Immature natural killer cell (primary cell): ENCODE results near the gene RAD23B. TPM values are rescaled to one million over a fixed set of nuclear protein-coding genes. Genes with fewer than 3 reads are reported as not detected.
"Not testable (repeated sequence)": the region's sequence is repeated elsewhere in the genome, so short reads cannot be mapped to it uniquely, and the experiment has no call there.

Experiments
- DNase-seq, 3 donors: peaks; one replicate each; pipeline ENCODE4 v3.0.0; 2022; ENCODE audit warnings: mixed read lengths in 1 of 3
- H3K27ac Mint-ChIP-seq, 6 donors: one replicate each; pipeline ENCODE4 v1.8.0; 2020; ENCODE audit warnings: mixed read lengths in 6 of 6, mild to moderate bottlenecking in 5 of 6, inconsistent platforms in 4 of 6, moderate library complexity in 3 of 6
- H3K27me3 Mint-ChIP-seq, 3 donors: one replicate each; pipeline ENCODE4 v1.8.0; 2020 to 2021; ENCODE audit warnings: low read depth in 3 of 3, mild to moderate bottlenecking in 3 of 3, mixed read lengths in 3 of 3, moderate library complexity in 3 of 3, inconsistent platforms in 1 of 3
- H3K36me3 Mint-ChIP-seq, 3 donors: one replicate each; pipeline ENCODE4 v1.8.0; 2020; ENCODE audit warnings: mixed read lengths in 3 of 3, inconsistent platforms in 2 of 3, mild to moderate bottlenecking in 2 of 3
- H3K4me1 Mint-ChIP-seq, 2 donors: one replicate each; pipeline ENCODE4 v1.8.0; 2020; ENCODE audit warnings: inconsistent platforms in 2 of 2, mild to moderate bottlenecking in 2 of 2, mixed read lengths in 2 of 2, moderate library complexity in 1 of 2
- H3K4me3 Mint-ChIP-seq, 5 donors: one replicate each; pipeline ENCODE4 v1.8.0; 2020; ENCODE audit warnings: mild to moderate bottlenecking in 5 of 5, mixed read lengths in 5 of 5, inconsistent platforms in 3 of 5, moderate library complexity in 3 of 5
- H3K9me3 Mint-ChIP-seq, 6 donors: one replicate each; pipeline ENCODE4 v1.8.0; 2020; ENCODE audit warnings: mild to moderate bottlenecking in 6 of 6, mixed read lengths in 6 of 6, inconsistent platforms in 4 of 6, moderate library complexity in 3 of 6
- polyA plus RNA-seq, 3 donors: library from polyadenylated mRNA; unstranded; fragments of 300-500 nt; fragmentation: Illumina TruSeq; gene quantifications; one replicate each; pipeline ENCODE4 v1.2.3, GENCODE V29; 2021

RAD23B gene
- polyA plus RNA-seq, 3 donors from 2014 or later: 16.9 to 31.7 (median 17.3) TPM

DNA sequence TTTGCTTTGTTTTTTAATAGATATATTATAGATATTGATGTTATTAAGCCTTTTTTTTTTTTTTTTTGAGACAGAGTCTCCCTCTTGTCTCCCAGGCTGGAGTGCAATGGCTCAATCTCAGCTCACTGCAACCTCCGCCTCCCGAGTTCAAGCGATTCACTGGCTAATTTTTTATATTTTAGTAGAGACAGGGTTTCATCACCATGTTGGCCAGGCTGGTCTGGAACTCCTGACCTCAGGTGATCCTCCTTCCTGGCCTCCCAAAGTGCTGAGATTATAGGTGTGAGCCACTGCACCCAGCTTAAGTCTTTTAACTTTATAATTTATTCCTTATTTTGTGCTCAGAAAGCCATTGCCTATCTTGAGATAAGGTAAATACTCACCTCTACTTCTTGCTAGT, 24.2 kb upstream of the RAD23B start:
- Mint-ChIP-seq H3K36me3 (no peaks in the 10 kb centered on the region), H3K9me3 (peaks cover 0 to 1% (median 0%) of the 10 kb centered on the region in 6 donors), H3K4me1 (peaks cover 13 to 33% of the 10 kb centered on the region in 2 donors), H3K4me3 (no peak overlapping the region), H3K27me3 (peaks cover 0 to 5% (median 0%) of the 10 kb centered on the region in 3 donors), H3K27ac (no peak overlapping the region)
- DNase-seq: no peak

DNA sequence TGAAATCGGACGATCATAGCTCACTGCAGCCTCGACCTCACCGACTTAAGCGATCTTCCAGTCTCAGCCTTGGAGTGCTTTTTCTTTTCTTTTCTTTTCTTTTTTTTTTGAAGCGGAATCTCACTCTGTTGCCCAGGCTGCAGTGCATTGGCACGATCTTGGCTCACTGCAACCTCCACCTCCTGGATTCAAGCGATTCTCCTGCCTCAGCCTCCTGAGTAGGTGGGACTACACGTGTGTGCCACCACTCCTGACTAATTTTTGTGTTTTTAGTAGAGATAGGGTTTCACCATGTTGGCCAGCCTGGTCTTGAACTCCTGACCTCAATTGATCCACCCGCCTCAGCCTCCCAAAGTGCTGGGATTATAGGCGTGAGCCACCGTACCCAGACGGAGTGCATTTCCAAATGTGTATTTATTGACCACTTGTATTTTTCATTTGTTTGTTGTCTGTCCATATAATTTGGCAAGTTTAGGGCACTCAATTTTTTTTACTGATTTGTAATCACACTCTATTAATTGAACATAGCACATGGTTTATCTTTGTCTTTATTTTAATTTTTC, 23.2 kb upstream of the RAD23B start:
- not testable (repeated sequence) for H3K27me3 Mint-ChIP-seq, H3K36me3 Mint-ChIP-seq, DNase-seq, H3K9me3 Mint-ChIP-seq
- peaks cover 13 to 33% of the 10 kb centered on the region in 2 donors for H3K4me1 Mint-ChIP-seq
- H3K27ac Mint-ChIP-seq: peak overlapping the region in 5 of 6 donors; percentile 14 to 84 (median 50)
- peak overlapping the region in 4 of 5 donors; percentile 26 to 74 (median 51) for H3K4me3 Mint-ChIP-seq

DNA sequence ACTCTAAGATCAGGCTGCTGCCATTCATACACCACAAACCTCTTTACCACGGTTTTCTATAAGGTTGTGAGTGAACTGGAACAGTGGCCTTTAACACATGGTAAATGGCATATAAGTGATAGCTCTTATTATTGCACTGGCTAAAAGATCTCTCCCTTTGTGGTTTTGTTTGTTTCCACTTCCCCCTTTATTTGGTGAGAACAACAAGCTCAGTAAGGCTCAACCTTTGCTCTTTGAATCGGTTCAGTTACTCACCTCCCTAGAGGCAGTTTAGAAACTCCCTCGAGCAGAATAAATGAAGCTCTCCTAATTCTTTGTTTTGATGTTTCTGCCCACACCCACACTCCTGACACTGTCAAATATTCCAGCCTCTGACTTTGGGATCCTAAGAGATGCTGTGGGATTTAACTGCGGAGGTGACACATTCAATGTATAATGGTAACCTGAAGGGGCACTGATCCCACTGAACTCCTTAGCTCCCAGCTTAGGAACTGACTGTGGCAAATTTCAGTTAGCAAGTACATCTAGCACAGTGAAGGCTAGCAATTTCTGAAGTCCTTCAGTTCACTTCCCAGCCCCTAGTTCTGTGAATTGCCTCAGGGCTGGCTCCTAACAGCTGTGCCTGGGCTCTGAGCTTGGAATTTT, 22.5 kb upstream of the RAD23B start:
- Mint-ChIP-seq H3K27ac (peak overlapping the region; percentile 14 to 84 (median 51)), H3K4me3 (peak overlapping the region in 4 of 5 donors; percentile 26 to 74 (median 51)), H3K4me1 (peaks cover 13 to 33% of the 10 kb centered on the region in 2 donors), H3K9me3 (peaks cover 0 to 8% (median 6%) of the 10 kb centered on the region in 6 donors), H3K27me3 (no peaks in the 10 kb centered on the region), H3K36me3 (peaks cover 0 to 7% (median 6%) of the 10 kb centered on the region in 3 donors)
- DNase-seq: peak in 2 of 3 donors; percentile 22 to 72

DNA sequence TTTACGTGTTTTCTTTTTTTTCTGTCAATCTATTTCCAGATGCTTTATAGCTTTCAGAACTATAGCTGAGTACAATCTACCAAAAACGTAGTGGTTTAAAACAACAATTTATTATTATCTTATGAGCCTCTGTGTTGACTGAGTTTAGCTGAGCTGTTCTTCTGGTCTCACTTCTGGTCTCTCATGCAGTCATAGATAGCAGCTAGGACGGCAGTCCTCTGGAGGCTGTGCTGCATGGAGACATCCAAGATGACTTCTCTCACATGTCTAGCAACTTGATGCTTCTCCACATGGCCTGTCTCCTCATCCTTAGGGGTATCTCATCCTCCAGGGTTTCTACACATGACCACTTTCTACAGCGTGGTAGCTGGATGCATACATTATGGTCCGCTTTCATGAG, 22.0 kb upstream of the RAD23B start:
- H3K36me3 Mint-ChIP-seq: peaks cover 0 to 7% (median 6%) of the 10 kb centered on the region in 3 donors
- DNase-seq: no peak
- H3K9me3 Mint-ChIP-seq: peaks cover 0 to 11% (median 6%) of the 10 kb centered on the region in 6 donors
- H3K4me1 Mint-ChIP-seq: peaks cover 13 to 33% of the 10 kb centered on the region in 2 donors
- no peaks in the 10 kb centered on the region for H3K27me3 Mint-ChIP-seq
- H3K27ac Mint-ChIP-seq: peak overlapping the region in 2 of 6 donors; percentile 26 to 42
- peak overlapping the region in 1 of 5 donors; percentile 38 for H3K4me3 Mint-ChIP-seq

DNA sequence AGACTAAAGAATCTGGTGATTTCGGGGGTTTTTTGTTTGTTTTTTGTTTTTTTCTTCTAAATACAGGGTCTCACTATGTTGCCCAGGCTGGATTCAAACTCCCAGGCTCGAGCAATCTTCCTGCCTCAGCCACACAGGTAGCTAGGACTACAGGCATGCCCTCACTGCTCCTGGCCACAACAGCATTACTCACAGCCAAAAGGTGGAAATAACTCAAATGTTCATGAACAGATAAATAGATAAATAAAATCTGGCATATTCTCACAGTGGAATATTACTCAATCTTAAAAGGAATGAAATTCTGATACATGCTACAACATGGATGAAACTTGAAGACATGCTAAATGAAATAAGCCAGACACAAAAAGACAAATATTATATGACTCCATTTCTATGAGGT, 19.8 kb upstream of the RAD23B start:
- DNase-seq: no peak
- Mint-ChIP-seq H3K9me3 (peaks cover 0 to 11% (median 7%) of the 10 kb centered on the region in 6 donors), H3K4me1 (peaks cover 13 to 33% of the 10 kb centered on the region in 2 donors), H3K27me3 (peaks cover 0 to 10% (median 2%) of the 10 kb centered on the region in 3 donors), H3K4me3 (no peak overlapping the region), H3K36me3 (peaks cover 0 to 7% (median 6%) of the 10 kb centered on the region in 3 donors), H3K27ac (no peak overlapping the region)

DNA sequence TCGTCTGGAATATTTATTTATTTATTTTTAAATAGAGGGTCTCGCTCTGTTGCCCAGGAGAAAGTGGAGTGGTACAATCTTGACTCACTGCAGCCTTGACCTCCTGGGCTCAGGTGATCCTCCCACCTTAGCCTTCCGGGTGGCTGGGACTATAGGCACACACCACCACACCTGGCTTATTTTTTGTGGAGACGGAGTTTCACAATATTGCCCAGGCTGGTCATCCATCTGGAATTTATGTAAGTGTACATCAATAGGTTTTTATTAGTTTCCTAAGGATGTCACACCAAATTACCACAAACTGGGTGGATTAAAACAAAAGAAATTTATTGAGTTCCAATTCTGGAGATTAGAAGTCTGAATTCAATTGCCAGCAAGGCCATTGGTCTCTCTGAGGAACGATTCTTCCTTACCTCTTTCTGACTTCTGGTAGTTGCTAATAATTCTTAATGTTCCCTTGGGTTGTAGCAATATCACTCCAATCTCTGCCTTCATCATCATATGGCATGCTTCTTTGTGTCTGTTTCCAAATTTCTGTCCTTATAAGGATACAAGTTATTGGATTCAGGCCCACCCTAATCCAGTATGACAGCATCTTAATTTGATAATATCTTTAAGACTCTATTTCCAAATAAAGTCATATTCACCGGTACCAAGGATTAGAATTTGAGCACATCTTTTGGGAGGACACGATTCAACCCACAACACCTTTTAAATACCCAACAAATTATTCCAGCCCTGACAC, 16.3 kb upstream of the RAD23B start:
- H3K4me3 Mint-ChIP-seq: no peak overlapping the region
- DNase-seq: no peak
- H3K4me1 Mint-ChIP-seq: peaks cover 0 to 17% of the 10 kb centered on the region in 2 donors
- H3K27me3 Mint-ChIP-seq: peaks cover 3 to 13% (median 3%) of the 10 kb centered on the region in 3 donors
- H3K27ac Mint-ChIP-seq: no peak overlapping the region
- H3K9me3 Mint-ChIP-seq: peaks cover 0 to 11% (median 7%) of the 10 kb centered on the region in 6 donors
- peaks cover 0 to 7% (median 6%) of the 10 kb centered on the region in 3 donors for H3K36me3 Mint-ChIP-seq

DNA sequence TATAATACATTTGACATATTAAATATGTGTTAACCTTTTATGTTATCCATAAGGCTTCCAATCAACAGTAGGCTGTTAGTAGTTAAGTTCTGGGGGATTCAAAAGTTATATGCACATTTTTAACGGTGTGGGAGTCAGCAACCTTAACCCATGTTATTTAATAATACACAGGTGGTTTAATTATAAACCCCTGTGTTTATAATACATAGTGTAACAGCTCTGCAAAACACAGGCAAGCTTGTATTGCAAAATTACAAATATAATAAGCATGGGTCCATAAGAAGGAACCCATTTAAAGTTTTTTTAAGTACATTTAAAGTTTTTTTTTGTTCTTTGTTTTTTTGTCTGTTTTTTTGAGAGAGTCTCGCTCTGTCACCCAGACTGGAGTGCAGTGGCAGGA, 14.5 kb upstream of the RAD23B start:
- no peak overlapping the region for H3K27ac Mint-ChIP-seq
- no peak overlapping the region for H3K4me3 Mint-ChIP-seq
- peaks cover 3 to 13% (median 6%) of the 10 kb centered on the region in 3 donors for H3K27me3 Mint-ChIP-seq
- peaks cover 0 to 13% of the 10 kb centered on the region in 2 donors for H3K4me1 Mint-ChIP-seq
- H3K36me3 Mint-ChIP-seq: peaks cover 0 to 7% (median 6%) of the 10 kb centered on the region in 3 donors
- peaks cover 0 to 11% (median 6%) of the 10 kb centered on the region in 6 donors for H3K9me3 Mint-ChIP-seq
- no peak for DNase-seq

DNA sequence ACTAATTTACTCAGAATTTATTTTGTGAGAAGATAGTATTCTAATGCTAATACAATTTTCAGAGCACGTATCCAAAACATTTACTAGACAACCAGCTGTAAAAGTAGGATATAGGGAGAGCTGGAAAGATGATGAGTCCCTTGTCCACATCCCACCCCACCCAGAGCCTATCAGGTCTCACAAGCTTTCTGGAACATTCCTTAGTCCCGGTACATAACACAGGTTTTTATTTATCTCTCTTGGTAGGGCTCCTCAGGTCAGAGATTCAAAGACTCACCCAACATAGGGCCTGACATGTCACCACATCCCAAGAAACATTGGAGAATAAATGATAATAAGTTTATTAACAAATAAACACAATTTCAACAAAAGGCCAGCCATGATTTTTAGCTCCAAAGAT, 13.8 kb upstream of the RAD23B start:
- no peak for DNase-seq
- H3K9me3 Mint-ChIP-seq: peaks cover 0 to 11% (median 6%) of the 10 kb centered on the region in 6 donors
- H3K27ac Mint-ChIP-seq: no peak overlapping the region
- H3K36me3 Mint-ChIP-seq: peaks cover 0 to 7% (median 6%) of the 10 kb centered on the region in 3 donors
- no peak overlapping the region for H3K4me3 Mint-ChIP-seq
- peaks cover 3 to 13% (median 6%) of the 10 kb centered on the region in 3 donors for H3K27me3 Mint-ChIP-seq
- H3K4me1 Mint-ChIP-seq: peaks cover 0 to 20% of the 10 kb centered on the region in 2 donors

DNA sequence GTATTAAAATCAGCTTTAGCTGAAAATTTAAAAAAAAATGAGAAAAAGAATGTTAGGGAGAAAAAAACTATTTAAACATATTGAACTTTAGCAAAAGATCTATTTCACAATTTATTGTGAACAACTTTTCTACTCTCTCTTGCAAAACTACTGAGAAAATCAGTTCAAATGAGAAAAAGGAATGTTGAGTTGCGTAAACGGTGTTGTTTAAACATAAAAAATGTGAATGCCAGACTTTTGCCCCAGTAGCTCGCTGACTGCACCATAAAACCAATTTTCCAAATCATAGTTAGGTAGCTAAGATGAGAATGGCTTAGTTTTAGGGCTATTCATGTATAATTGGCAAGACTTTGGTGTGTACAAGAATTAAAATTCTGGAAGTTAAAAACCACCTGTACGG, 13.4 kb upstream of the RAD23B start:
- Mint-ChIP-seq H3K4me3 (no peak overlapping the region), H3K36me3 (peaks cover 0 to 7% (median 6%) of the 10 kb centered on the region in 3 donors), H3K27ac (no peak overlapping the region), H3K4me1 (peaks cover 0 to 21% of the 10 kb centered on the region in 2 donors), H3K9me3 (peaks cover 0 to 11% (median 6%) of the 10 kb centered on the region in 6 donors), H3K27me3 (peaks cover 3 to 13% (median 6%) of the 10 kb centered on the region in 3 donors)
- no peak for DNase-seq

DNA sequence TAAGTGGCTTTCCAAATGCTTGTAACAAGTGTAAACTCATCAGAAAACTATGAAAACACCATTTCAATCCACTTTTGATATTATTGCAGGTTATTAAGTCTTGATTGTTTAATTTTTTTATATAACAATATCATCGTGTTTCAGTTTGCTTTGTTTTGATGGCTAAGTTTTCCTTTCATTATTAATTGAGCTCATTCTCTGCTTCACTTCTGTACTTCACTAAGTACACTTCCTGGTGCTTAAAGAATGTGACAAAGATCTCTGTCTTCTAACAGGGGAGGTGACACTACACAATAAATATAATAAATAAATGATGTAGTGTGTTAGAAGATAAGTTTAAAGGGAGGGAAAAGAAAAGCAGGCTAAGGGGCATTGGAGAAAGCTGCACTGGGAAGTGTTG, 13.0 kb upstream of the RAD23B start:
- no peak overlapping the region for H3K27ac Mint-ChIP-seq
- H3K4me3 Mint-ChIP-seq: no peak overlapping the region
- peaks cover 0 to 8% (median 3%) of the 10 kb centered on the region in 6 donors for H3K9me3 Mint-ChIP-seq
- peaks cover 0 to 4% (median 4%) of the 10 kb centered on the region in 3 donors for H3K36me3 Mint-ChIP-seq
- H3K27me3 Mint-ChIP-seq: peaks cover 3 to 15% (median 6%) of the 10 kb centered on the region in 3 donors
- DNase-seq: no peak
- peaks cover 0 to 21% of the 10 kb centered on the region in 2 donors for H3K4me1 Mint-ChIP-seq

DNA sequence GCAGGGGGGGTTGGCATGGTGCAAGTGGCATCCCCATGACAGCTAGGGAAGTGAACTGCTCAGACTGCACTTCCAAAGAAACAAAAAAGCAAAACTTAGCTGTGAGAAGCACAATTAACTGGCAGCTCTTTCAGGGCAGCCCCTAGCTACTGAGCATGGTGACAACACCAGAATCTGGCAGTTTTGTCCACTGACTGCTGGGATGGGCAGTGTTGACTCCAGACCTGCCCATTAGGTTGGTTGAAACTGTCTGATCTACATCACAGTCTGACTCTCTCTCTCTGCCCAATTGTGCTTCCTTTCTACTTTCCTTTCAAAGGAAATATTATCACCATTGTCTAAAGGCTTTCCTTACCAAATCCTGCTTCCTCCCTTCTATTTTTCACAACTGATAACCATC, 12.5 kb upstream of the RAD23B start:
- Mint-ChIP-seq H3K36me3 (no peaks in the 10 kb centered on the region), H3K4me3 (no peak overlapping the region), H3K4me1 (peaks cover 0 to 21% of the 10 kb centered on the region in 2 donors), H3K27ac (no peak overlapping the region), H3K9me3 (peaks cover 0 to 3% (median under 1%) of the 10 kb centered on the region in 6 donors), H3K27me3 (peaks cover 3 to 15% (median 9%) of the 10 kb centered on the region in 3 donors)
- DNase-seq: no peak

DNA sequence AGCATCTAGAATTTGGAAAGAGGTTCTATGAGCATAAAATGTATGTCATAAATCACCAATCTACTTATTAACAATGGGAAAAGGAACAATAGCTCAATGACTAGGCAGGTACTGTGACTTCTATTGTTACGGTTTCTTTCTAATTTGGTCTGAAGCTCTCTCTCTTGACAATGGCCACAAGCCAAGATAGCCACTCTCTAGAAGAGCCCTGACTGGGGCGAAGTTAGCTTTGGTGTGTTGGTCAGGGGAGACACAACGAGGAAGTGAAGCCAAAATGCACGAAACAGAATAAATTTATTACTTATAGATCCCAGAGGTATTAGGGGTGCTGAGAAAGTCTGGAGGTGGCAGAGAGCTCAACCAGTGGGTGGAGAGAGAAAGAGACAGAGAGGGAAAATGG, 9.4 kb upstream of the RAD23B start:
- H3K4me3 Mint-ChIP-seq: no peak overlapping the region
- H3K36me3 Mint-ChIP-seq: no peaks in the 10 kb centered on the region
- H3K9me3 Mint-ChIP-seq: no peaks in the 10 kb centered on the region
- H3K27me3 Mint-ChIP-seq: peaks cover 0 to 15% (median 2%) of the 10 kb centered on the region in 3 donors
- H3K27ac Mint-ChIP-seq: no peak overlapping the region
- DNase-seq: no peak
- peaks cover 0 to 21% of the 10 kb centered on the region in 2 donors for H3K4me1 Mint-ChIP-seq

DNA sequence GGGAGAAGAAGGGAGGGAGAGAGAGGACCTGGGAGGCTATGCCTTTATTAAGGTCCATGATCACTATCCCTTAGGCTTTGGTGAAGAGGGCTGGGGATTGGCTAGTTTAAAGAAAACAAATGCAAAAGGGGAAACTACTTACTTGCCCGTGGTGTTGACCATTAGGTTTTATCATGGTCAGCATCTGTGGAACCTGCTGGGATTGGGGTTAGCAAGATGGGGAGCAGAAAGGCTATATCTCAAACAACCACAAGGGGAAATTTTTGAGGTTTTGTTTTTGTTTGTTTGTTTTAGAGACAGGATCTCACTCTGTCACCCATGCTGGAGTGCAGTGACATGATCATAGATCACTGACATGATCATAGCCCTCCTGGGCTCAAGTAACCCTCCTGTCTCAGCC, 9.0 kb upstream of the RAD23B start:
- Mint-ChIP-seq H3K4me1 (peaks cover 0 to 21% of the 10 kb centered on the region in 2 donors), H3K36me3 (no peaks in the 10 kb centered on the region), H3K9me3 (no peaks in the 10 kb centered on the region), H3K27ac (no peak overlapping the region), H3K4me3 (no peak overlapping the region), H3K27me3 (peaks cover 0 to 12% (median 2%) of the 10 kb centered on the region in 3 donors)
- DNase-seq: peak; percentile 6 to 21 (median 17)
